HepG2 (cell line): ENCODE data around the gene EGR1. TPM values are rescaled to one million over a fixed set of nuclear protein-coding genes. Genes with fewer than 3 reads are reported as not detected.
A peak's percentile ranks its signal among the peaks of the same experiment; 100 is the strongest.

ENCODE experiments used
- ATF7-NPFF ChIP-seq: sonication (generic); formaldehyde crosslinking; IDR thresholded peaks from 2 replicates; pipeline ENCODE4 v1.8.1; 2023; ENCODE audit warnings: mild to moderate bottlenecking, low read depth, missing genetic modification reagents, moderate library complexity
- BRF2 ChIP-seq: sonication (generic); formaldehyde crosslinking; IDR thresholded peaks from 2 replicates; pipeline ENCODE4 v1.8.1; 2022; ENCODE audit warnings: mild to moderate bottlenecking, missing genetic modification reagents
- CC2D1A ChIP-seq: sonication (generic); formaldehyde crosslinking; IDR thresholded peaks from 2 replicates; pipeline ENCODE4 v1.8.1; 2023; ENCODE audit warnings: mild to moderate bottlenecking, missing genetic modification reagents
- CHD4 ChIP-seq: fragments of 200-600 bp; sonication (generic); IDR thresholded peaks from 2 replicates; pipeline ENCODE4 v1.7.0; 2017; ENCODE audit warnings: mild to moderate bottlenecking, low read length, borderline replicate concordance
- HMG20B ChIP-seq: conservative IDR thresholded peaks from 2 replicates; pipeline ENCODE4 v1.6.1; 2016; ENCODE audit warnings: missing genetic modification reagents, missing compliant biosample characterization
- NR2C2 ChIP-seq: sonication (generic); formaldehyde crosslinking; IDR thresholded peaks from 2 replicates; pipeline ENCODE4 v1.4.0; 2020; ENCODE audit warnings: missing genetic modification reagents, mild to moderate bottlenecking, moderate library complexity, borderline replicate concordance
- NR2F6 ChIP-seq, 2 experiments: IDR thresholded peaks; 2 replicates each; pipeline ENCODE4 v1.6.1; 2016; ENCODE audit warnings: antibody characterized with exemption in 1 of 2, mild to moderate bottlenecking in 1 of 2
- RBM22 ChIP-seq: fragments of 200-400 bp; formaldehyde crosslinking; optimal IDR thresholded peaks from 2 replicates; pipeline ENCODE3; 2017; ENCODE audit warnings: mild to moderate bottlenecking, low read length, moderate library complexity
- TRAFD1 ChIP-seq: sonication (generic); formaldehyde crosslinking; IDR thresholded peaks from 2 replicates; pipeline ENCODE4 v1.5.1; 2020; ENCODE audit warnings: missing genetic modification reagents, mild to moderate bottlenecking, borderline replicate concordance
- ZEB1 ChIP-seq: IDR thresholded peaks from 2 replicates; pipeline ENCODE4 v1.6.1; 2012; ENCODE audit warnings: mild to moderate bottlenecking, low read depth, inconsistent platforms; ENCODE audit not compliant: insufficient replicate concordance
- ZNF18 ChIP-seq: sonication (generic); formaldehyde crosslinking; IDR thresholded peaks from 2 replicates; pipeline ENCODE4 v1.8.0; 2022; ENCODE audit warnings: mild to moderate bottlenecking, missing genetic modification reagents; ENCODE audit not compliant: insufficient replicate concordance
- ZNF205 ChIP-seq: IDR thresholded peaks from 2 replicates; pipeline ENCODE4 v1.6.1; 2018; ENCODE audit warnings: missing biosample characterization, missing genetic modification reagents
- ZNF275 ChIP-seq: sonication (generic); formaldehyde crosslinking; IDR thresholded peaks from 2 replicates; pipeline ENCODE4 v1.8.0; 2022; ENCODE audit warnings: missing genetic modification reagents, mild to moderate bottlenecking, inconsistent platforms, borderline replicate concordance
- ZNF747 ChIP-seq: sonication (generic); formaldehyde crosslinking; IDR thresholded peaks from 2 replicates; pipeline ENCODE4 v1.8.1; 2023; ENCODE audit warnings: missing genetic modification reagents, mild to moderate bottlenecking, borderline replicate concordance
- ZNF782 ChIP-seq: sonication (generic); formaldehyde crosslinking; IDR thresholded peaks from 2 replicates; pipeline ENCODE4 v1.4.0; 2020; ENCODE audit warnings: missing genetic modification reagents, mild to moderate bottlenecking, borderline replicate concordance
- ZSCAN9 ChIP-seq: IDR thresholded peaks from 2 replicates; pipeline ENCODE4 v1.6.1; 2016; ENCODE audit warnings: borderline replicate concordance
- polyA plus RNA-seq, 8 experiments: library from polyadenylated mRNA; depleted of rRNA in 3 of 8; stranded (reverse) in 7 of 8; unstranded in 1 of 8; fragments of >200 nt; fragmentation: Illumina TruSeq in 4 of 8; extraction: Trizol in 4 of 8; gene quantifications; 2 replicates each; pipeline versions ENCODE4 v1.2.1 to v1.2.3, GENCODE V29; 2011 to 2016; ENCODE audit warnings: low read depth in 4 of 8, missing spikeins in 1 of 8, mixed read lengths in 1 of 8; ENCODE audit not compliant: insufficient read depth in 1 of 8
- total RNA-seq, 5 experiments: library from RNA; depleted of rRNA; stranded (reverse); fragments of >200 nt; fragmentation: Illumina TruSeq; extraction: Trizol; gene quantifications; 2 replicates each; pipeline ENCODE4 v1.2.3, GENCODE V29; 2016; ENCODE audit warnings: low read depth in 1 of 5
- TF ChIP-seq, protein P1 (sequence below): sonication (generic); formaldehyde crosslinking; IDR thresholded peaks from 2 replicates; pipeline ENCODE4 v1.4.0; 2020; ENCODE audit warnings: missing genetic modification reagents; ENCODE audit errors: not compliant biosample characterization
- TF ChIP-seq, protein P2 (sequence below): sonication (generic); formaldehyde crosslinking; IDR thresholded peaks from 2 replicates; pipeline ENCODE4 v1.4.0; 2020; ENCODE audit warnings: low read depth, mild to moderate bottlenecking, missing genetic modification reagents

Gene EGR1
- total and polyA plus RNA-seq, 2 of the 13 experiments (the other 11 are each of a cell fraction or from before 2014, with no cell fraction given), result 4.1 to 4.5 TPM

- TF ChIP-seq ZNF275 (CRISPR knock-in tag), result no peak
- TF ChIP-seq ZEB1, result no peak
- no peak for TF ChIP-seq ZNF747 (CRISPR knock-in tag)
- no peak for TF ChIP-seq BRF2 (CRISPR knock-in tag)
- TF ChIP-seq, protein P1, sequence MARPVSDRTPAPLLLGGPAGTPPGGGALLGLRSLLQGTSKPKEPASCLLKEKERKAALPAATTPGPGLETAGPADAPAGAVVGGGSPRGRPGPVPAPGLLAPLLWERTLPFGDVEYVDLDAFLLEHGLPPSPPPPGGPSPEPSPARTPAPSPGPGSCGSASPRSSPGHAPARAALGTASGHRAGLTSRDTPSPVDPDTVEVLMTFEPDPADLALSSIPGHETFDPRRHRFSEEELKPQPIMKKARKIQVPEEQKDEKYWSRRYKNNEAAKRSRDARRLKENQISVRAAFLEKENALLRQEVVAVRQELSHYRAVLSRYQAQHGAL (CRISPR knock-in tag), result no peak
- TF ChIP-seq ZNF782, result no peak
- no peak for TF ChIP-seq RBM22
- TF ChIP-seq CC2D1A (CRISPR knock-in tag), result no peak
- TF ChIP-seq ZNF205 (CRISPR knock-in tag), result peak; percentile 82; the same call in 1 of the 2 replicates
- TF ChIP-seq, protein P2, sequence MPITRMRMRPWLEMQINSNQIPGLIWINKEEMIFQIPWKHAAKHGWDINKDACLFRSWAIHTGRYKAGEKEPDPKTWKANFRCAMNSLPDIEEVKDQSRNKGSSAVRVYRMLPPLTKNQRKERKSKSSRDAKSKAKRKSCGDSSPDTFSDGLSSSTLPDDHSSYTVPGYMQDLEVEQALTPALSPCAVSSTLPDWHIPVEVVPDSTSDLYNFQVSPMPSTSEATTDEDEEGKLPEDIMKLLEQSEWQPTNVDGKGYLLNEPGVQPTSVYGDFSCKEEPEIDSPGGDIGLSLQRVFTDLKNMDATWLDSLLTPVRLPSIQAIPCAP (CRISPR knock-in tag), result no peak
- no peak for TF ChIP-seq TRAFD1
- TF ChIP-seq ZNF18, result no peak
- peak; percentile 96 for TF ChIP-seq ZSCAN9 (CRISPR knock-in tag)
- peak; percentile 36; the same call in 1 of the 2 replicates for TF ChIP-seq NR2C2 (CRISPR knock-in tag)
- TF ChIP-seq ATF7-NPFF (CRISPR knock-in tag), result no peak
- TF ChIP-seq HMG20B (CRISPR knock-in tag), result no peak
- no peak for TF ChIP-seq CHD4
- no peak for TF ChIP-seq NR2F6 (IDR thresholded peaks at IDR 0.05)
- 0 out of 2 replicates have a peak, but pooled peaks have one; percentile 2 for TF ChIP-seq NR2F6 (CRISPR knock-in tag; IDR thresholded peaks at IDR 0.05)
Observed at GRCh38 chr5:138506370-138507306, 41.4 kb downstream of the EGR1 start (continued).
